Prostate gland (tissue), 1 donor: ENCODE results near the gene WDR73.

Experiments used
- POLR2A ChIP-seq: fragments of 450-650 bp; IDR thresholded peaks from one replicate; pipeline ENCODE4 v1.6.1; 2016; ENCODE audit warnings: antibody characterized with exemption, mild to moderate bottlenecking
- POLR2AphosphoS5 ChIP-seq: sonication (generic); formaldehyde crosslinking; IDR thresholded peaks from one replicate; pipeline ENCODE4 v1.6.1; 2017; ENCODE audit warnings: antibody characterized with exemption

DNA sequence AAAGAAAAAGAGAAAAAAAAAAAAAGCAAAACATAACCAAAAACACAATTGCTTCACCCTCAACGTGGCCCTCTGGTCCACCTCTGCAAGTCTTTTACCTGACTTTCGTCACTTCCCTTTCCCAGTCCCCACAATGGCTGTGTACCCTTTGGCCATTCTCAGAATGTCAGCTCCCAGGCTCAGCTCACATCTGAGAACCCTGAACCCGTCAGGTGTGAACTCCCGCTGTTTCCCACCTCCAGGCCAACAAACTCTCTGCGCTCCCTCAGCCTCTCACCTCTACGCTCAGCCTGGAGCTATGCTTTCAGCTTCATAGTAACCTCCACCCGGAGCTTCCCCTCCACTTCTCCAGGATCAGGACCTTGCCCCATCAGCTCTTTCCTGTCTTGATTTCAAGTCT lies 29.7 kb downstream of the WDR73 start:
- no peak for TF ChIP-seq POLR2A
- no peak for TF ChIP-seq POLR2AphosphoS5
